Daoy (cell line): ENCODE data around the gene DCLRE1C. TPM values are rescaled to one million over a fixed set of nuclear protein-coding genes. Genes with fewer than 3 reads are reported as not detected.
A peak's percentile ranks its signal among the peaks of the same experiment; 100 is the strongest.
"Not testable (repeated sequence)": the region's sequence is repeated elsewhere in the genome, so short reads cannot be mapped to it uniquely, and the experiment has no call there.

ENCODE experiments used
- DNase-seq: peaks from one replicate; pipeline ENCODE4 v3.0.0-alpha.2; 2015; ENCODE audit warnings: low read depth
- total RNA-seq: library from RNA; depleted of rRNA; stranded (reverse); fragments of >200 nt; shearing (Covaris generic); gene quantifications from 2 replicates; pipeline ENCODE4 v1.2.3, GENCODE V29; 2014

Gene DCLRE1C
- total RNA-seq, 1 experiment from 2014 or later: 9.9 TPM

DNA sequence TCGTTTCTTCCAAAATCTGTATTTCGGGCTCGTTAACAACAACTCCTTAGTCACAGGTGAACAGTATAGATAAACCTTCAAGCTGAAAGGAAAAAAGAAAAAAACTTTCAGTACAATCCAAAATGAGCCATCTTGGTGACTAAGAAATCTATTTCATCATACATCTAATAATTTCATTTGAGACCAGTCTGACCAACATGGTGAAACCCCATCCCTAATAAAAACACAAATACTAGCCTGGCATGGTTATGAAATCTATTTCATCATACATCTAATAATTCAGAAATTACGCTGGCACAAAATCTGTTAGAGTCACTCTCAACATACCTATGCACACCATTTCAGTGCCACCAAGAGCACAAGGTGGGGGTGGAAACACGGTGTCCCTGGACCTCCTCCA, 8.8 kb downstream of the DCLRE1C start:
- DNase-seq: no peak

DNA sequence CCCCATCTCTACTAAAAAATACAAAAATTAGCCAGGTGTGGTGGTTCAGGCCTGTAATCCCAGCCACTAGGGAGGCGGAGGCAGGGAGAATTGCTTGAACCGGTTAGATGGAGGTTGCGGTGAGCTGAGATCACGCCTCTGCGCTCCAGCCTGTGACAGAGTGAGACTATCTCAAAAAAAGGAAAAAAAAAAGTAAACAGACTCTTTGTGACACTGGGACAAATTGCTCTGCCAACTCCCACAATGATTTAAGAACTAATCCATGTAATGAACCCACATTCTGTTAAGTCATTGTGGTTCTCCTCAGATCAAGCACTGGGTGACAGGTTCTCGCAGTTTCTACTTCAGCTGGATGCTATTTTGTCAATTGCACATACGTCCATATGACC, 11.0 kb downstream of the DCLRE1C start:
- not testable (repeated sequence) for DNase-seq

DNA sequence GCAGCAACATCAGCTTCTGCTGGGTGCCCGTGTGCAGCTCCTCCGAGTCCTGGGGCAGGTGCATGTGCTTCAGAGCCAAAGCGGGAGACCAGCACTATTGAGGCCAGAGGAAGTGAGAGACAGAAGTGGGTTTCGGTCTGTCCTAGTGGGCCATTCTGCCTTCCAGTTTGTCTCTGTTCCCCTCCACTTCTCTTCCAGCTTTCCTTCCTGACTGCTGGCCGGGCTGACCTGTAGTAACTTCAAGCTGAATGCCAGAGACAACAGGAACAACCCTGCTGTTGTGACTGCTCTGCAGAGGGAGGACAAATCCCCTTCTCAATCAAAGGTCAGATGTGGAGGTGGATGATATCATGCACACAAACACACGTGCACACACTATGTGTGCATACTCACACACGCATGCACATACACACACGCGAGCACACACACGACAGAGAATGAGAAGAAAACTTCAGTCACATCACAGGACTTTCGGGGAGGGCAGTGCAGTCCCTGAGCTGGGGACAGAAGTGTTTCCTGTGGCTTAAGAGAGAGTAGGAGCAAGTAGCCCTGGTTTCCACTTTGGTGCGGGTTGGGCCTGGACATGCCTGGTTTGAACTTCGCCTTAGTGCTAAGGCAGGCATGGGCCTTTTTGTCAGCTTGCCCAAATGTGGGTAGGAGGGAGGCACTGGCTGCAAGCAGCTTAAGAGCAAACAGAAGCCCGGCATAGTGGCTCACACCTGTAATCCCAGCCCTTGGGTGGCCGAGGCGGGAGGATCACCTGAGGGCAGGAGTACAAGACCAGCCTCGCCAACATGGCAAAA, 11.5 kb downstream of the DCLRE1C start:
- DNase-seq: not testable (repeated sequence)

DNA sequence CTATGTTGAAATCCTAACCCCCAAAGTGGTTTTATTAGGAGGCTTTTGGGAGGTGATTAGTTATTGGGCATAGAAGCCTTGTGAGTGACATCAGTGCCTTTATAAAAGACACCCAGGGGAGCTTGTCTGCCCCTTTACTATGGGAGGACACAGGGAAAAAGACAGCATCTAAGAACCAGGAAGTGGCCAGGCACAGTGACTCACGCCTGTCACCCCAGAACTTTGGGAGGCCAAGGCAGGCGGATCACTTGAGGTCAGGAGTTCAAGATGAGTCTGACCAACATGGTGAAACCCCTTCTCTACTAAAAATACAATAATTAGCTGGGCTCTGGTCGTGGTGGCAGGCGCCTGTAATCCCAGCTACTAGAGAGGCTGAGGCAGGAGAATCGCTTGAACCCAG, 14.9 kb downstream of the DCLRE1C start:
- peak; percentile 23 for DNase-seq

DNA sequence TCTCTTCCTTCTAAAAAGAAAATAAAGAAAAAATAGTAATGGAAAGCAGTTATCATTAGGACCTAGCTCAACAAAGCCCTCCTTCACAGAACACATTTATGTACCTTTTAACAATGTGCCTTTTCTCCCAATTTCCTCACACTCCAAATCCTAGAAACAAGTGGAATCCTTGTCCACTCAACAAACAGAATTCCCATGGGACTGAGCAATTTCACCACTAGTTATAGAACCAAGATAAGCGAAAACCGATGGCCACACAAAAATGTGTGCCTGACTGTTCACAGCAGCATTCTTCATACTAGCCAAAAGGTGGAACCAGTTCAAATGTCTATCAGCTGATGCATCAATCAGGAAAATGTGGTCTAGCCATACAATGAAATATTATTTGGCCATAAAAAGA, 17.3 kb downstream of the DCLRE1C start:
- DNase-seq: no peak

DNA sequence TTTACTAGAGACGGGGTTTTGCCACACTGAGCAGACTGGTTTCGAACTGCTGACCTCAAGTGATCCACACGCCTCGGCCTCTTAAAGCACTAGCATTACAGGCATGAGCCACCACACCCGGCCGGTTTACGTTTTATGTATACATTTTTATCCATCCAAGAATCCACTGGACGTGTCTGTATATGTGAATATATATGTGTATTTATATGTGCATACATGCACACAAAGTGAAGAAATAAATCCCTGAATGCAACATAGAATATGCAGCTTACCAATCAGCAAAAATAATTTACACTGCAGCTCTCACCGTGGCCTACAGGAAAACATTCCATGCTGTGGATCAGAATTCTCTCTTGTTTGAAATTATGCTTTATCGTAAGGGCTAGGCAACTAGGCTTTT, 23.3 kb downstream of the DCLRE1C start:
- no peak for DNase-seq

DNA sequence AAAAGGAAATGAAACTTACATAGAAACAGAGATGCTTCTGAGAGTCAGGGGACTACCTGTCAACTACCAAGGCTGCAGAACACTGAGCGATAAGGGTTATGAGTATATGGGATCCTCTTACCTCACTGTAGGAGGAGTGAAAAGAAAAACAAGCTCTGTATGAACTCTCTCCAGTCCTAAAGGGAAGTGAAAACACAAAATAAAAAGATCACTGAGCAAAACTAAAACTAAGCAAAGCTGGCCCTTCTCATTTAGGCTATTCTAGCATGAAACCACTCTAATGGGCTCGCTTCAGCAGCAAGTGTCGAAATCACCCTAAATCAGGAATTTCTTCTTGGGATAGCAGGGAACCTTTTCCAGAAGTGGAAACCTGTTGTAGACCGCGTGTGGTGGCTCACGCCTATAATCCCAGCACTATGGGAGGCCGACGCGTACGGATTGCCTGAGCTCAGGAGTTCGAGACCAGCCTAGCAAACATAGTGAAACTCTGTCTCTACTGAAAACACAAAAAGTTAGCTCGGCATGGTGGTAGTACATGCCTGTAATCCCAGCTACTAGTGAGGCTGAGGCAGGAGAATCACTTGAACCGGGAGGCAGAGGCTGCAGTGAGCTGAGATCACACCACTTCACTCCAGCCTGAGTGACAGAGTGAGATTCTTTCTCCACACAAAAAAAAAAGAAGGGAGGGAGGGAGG, 27.0 kb downstream of the DCLRE1C start:
- no peak for DNase-seq

DNA sequence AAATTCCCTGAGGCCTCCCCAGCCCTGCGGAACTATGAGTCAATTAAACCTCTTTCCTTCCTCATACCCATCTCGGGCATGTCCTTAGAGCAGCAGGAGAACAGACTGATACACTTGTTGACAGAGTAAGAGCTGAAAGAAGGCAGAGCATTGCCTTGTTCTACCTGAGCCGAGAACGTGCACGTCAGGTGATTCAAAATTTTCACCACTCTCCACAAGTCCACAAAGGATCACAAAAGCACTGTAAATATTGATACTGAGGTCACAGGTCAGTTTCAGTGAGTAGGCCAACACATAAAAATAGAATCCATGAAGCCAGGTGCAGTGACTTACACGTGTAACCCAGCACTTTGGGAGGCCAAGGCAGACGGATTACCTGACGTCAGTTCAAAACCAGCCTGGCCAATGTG, 27.8 kb downstream of the DCLRE1C start:
- no peak for DNase-seq

DNA sequence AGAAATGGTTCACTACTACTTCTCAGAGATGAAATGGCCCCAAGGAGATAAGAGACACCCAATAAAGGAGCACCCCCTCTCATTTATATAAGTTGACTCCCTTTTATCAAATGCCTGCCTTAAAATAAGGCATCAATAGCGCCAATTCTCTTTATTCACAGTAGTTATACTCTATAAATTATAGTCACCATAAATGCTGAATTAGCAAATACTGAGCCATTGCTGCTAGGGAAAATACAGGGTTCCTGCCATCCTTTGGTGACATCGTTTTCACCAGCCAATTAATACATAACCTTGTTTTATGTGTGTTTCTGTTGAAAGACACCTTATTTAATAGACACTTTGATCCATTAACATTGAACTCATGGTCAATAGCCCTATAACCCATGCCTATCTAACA, 28.6 kb downstream of the DCLRE1C start:
- no peak for DNase-seq

DNA sequence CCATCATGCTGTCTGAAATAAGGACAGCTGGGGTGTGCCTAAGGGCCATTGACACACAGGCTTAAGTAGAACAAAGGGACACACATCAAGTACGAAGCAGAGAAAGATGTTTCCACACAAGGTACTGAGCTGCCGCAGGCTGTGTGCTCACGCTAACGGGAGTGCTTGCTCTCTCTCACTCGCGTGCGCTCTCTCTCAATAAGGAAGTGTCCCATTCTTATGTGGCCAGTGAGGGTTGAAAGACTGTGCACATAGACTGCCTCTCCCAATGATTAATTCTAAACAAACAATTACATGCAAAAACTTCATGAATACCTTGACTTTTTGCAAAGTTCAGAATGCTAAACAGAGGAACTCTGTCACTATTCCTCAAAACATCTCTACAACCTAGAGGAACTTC, 29.9 kb downstream of the DCLRE1C start:
- DNase-seq: no peak

DNA sequence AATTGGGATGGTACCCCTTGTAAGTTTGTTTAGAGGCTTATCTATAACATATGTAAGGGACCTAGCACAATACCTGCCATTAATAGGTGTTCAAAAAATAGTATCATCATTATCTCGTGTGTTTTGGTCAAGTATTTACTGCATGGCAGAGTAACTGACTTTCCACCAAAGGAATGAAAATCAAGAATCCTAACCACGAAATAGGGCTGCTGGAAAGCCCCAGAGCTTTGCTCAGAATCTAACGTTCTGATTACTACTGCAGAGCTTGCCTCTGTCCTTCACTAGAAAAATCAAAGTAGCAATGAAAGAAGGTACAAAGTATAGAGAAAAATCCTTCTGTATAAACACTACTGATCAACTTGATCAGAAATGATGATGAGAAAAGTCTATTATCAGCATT, 34.9 kb downstream of the DCLRE1C start:
- no peak for DNase-seq

DNA sequence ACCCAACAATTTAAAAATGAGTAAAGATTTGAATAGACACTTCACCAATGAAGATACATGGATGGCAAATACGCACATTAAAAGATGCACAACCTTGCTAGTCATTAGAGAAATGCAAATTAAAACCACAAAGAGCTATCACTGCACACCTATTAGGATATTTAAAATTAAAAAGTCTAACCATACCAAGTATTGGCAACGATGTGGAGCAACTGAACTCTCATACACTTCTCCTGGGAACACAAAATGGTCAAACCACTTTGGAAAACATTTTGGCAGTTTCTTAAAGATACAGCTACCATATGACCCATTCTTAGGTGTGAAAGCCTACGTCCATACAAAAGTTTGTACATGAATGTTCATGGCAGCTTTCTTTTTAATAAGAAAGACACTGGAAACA, 36.1 kb downstream of the DCLRE1C start:
- DNase-seq: no peak

DNA sequence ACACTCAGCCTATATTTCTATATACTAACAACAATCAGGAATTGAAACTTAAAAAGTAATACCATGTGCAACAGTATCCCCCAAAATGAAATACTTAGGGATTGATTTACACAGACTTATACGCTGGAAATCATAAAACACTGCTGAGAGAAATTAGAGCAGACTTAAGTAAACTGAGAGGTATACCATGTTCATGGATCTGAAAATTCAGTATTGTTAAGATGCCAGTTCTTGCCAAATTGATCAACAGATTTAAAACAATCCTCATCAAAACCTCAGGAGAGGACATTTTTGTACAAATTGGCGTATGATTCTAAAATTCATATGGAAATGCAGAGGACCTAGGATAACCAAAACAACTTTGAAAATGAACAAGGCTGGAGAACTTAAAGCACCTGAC, 37.3 kb downstream of the DCLRE1C start:
- DNase-seq: no peak

DNA sequence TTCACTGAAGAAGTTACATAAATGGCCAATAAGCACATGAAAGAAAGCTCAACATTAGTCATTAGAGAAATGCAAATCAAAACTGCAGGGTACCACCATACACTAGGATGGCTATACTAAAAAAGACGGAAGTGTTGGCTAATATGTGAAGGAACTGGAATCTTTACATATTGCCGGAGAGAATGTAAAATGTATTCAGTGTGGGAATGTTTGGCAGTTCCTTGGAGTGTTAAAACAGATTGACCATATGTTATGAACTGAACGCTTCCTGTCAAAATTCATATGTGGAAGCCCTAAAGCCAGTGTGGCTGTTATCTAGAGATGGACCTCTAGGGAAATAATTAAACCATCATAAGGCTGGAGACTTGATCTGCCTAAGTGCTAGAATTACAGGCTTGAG, 42.1 kb downstream of the DCLRE1C start:
- no peak for DNase-seq

DNA sequence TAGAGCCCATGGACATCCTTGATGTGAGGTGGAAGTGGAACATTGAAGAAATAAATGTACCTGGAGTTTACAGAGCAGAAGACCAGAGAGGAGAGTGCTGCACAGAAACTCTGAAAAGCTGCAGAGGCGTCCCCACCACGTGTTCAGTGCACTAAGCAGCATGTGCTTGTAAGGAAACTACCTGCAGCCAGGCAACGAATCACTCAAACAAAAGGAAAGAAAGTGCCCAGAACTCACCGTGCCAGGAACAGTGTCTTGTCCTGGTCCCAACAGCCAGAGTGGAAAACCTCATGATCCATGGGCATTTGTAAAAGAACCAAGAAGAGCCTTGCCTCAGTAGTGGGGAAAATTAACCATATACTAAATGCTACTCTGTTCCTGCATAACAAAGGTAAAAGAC, 42.9 kb downstream of the DCLRE1C start:
- DNase-seq: no peak

DNA sequence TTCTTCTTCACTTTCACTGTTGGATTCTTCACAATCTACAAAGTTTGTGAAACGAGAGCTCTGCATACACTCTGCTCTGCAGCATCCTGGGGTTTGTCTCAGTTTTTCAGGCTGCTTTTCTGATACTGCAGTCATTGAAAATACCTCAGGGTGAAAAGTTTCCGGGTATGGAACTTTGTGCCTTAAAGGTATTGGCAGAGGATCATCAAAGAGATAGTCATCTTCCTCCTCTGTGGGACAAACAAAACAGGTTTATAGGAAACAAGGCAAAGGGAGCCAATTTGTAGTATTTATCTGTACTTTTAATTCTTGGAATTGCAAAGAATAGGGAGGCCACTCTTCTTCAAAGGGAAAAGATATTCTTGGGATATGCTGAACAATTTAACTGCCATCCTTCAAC, 44.8 kb downstream of the DCLRE1C start:
- DNase-seq: no peak

DNA sequence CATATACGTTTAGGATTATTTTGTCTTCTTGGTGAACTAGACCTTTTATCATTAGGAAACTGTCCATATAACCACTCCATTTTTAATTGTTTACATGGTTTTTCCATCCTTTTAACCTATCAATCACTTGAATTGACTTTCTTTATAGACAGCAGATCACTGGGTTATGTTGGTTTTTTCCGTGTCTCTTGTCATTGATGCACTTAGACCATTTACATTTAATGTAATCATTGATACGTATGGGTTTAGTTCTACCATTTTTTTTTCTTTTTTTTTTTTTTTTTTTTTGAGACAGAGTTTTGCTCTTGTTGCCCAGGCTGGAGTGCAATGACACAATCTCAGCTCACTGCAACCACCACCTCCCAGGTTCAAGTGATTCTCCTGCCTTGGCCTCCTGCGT, 46.3 kb downstream of the DCLRE1C start:
- DNase-seq: not testable (repeated sequence)

DNA sequence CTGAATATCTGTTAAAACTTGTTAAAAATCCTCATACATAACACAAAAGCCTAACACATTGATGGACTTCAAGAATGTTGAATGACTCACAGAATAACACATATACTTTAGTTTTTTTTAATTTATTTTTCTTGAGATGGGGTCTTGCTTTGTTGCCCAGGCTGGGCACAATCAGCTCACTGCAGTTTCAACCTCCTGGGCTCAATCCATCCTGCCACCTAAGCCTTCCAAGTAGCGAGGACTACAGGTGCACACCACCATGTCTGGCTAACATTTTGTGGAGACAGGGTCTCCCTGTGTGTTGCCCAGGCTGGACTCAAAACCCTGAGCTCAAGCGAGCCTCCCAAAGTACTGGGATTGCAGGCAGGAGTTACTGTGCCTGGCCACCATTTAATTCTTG, 47.1 kb downstream of the DCLRE1C start:
- DNase-seq: no peak

DNA sequence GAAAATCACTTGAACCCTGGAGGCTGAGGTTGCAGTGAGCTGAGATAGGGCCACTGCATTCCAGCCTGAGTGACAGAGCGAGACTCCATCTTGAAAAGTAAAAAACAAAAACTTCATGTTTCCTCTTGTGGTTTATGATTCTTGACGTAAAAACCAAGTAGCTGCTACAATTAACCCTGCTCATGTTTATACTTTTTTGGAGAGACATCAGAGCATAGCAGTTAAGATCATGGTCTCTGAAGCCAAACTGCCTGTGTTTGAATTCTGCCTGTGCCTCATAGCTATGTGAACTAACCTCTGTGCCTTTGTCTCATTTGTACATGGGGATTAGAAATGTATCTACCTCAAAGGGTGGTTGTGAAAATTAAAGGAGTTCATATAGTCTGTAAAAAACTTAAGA, 48.0 kb downstream of the DCLRE1C start:
- no peak for DNase-seq

DNA sequence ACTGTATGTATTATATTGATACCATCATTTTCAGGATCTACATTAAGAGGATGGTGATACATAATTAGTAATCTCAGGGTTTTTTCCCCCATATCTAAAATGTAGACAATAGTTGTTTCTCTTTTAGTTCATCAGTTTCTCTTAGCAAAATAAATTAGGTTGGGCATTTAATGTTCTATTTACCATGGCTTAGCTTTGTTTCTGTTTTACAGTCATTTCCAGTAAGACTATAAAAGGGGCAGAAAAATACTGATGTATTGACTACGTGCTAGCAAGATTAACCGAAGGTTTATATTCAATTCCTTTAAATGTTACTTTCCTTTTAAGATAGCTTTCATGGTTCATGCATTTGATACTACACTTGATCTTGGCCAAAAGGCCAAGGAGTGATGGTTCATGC, 49.0 kb downstream of the DCLRE1C start:
- no peak for DNase-seq

DNA sequence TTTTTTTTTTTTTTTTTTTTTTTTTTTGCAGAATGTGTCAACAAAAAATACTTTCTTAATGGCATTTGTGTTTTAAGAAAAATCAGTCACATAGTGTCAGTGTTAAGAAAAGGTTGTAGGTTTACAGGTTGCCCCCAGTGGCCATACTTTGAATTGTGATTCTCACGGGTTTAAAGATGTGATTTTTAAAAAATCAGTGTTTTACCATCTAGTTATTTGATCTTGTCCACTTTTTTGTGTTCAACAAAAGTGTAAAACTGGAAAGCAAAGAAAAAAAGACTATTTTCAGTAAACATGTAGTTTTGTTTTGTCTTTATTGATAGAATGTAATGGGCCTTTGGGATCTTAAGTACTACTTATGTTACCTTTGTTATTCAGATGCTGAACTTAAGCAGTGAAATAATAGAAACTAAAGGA, 49.6 kb downstream of the DCLRE1C start:
- DNase-seq: no peak

DNA sequence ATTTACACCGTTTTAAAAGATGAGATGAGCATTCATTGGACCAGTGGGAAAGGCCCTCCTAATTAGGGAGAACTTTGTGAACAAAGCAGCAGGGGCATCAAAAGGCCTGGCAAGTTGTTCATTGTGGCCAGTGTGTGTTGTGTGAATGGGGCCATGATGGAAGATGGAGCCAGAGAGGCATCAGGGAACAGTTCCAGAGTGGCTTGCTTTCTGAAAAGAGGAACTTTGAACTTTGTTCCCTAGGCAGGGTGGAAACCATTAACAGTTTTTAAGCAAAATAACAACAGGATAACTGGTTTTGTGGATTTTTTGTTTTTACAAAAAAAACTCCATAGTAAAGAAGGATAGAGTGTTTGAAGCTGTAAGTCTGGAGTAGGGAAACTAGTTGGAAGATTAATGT, 62.7 kb downstream of the DCLRE1C start:
- DNase-seq: no peak

DNA sequence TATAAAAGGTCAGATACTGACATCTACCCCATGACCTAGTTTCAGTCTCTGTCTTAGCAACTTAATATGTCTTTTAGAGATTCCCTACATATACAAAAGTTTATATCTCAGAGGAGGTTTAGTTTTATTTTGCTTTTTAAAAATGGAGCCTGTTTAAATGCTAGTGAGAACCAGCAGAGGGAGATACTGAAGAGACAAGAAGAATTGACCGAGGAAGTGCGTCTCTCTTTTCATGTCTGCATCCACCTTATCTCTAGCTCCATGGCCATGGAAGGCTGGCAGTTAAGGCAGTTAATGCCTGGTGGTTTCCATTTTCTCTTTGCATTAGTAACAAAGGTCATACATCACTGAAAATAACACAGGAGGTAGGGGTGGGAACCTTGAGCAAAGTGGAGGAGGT, 64.6 kb downstream of the DCLRE1C start:
- DNase-seq: no peak

DNA sequence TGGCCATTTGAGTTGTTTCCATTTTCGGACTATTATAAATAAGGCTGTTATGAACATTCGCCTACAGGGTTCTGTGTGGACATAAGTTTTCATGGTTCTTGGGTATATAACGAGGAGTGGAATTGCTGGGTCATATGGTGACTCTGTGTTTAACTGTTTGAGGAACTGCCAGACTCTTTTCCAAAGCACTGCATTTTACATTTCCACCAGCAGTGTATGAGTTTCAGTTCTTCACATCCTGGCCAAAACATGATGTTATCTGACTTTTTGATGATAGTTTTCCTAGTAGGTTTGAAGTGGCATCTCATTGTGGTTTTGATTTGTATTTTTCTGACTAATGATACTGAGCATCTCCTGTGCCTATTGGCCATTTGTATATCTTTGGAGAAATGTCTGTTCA, 69.8 kb downstream of the DCLRE1C start:
- DNase-seq: no peak
